GM13977 (cell line): ENCODE measurements around the gene TUBB4B.

ENCODE experiments used
- DNase-seq: peaks from one replicate; pipeline ENCODE4 v3.0.0; 2012; ENCODE audit warnings: low spot score
- CTCF ChIP-seq: IDR thresholded peaks from 2 replicates; pipeline ENCODE4 v1.5.1; 2012; ENCODE audit warnings: mild to moderate bottlenecking, control low read depth; ENCODE audit not compliant: insufficient read depth; ENCODE audit errors: extremely low read depth, missing control alignments
- in situ Hi-C: fragments of 300-500 bp; cut with MboI; formaldehyde crosslinking; loops from one replicate; pipeline ENCODE4 v1.12.0; 2022; ENCODE audit warnings: low sequenced_read_pairs, low pct_unique_long_range_greater_than_20kb, mixed read lengths, inconsistent platforms; ENCODE audit not compliant: unreplicated experiment

Gene TUBB4B

GRCh38 chr9:137221506-137222111 lies 19.5 kb upstream of the TUBB4B start:
- no peak for DNase-seq
- TF ChIP-seq CTCF: no peak
- in situ Hi-C loops: loop anchor here (10.0 kb wide), 1 partner anchor 97 kb away; no protein-coding TSS in a partner anchor

DNA sequence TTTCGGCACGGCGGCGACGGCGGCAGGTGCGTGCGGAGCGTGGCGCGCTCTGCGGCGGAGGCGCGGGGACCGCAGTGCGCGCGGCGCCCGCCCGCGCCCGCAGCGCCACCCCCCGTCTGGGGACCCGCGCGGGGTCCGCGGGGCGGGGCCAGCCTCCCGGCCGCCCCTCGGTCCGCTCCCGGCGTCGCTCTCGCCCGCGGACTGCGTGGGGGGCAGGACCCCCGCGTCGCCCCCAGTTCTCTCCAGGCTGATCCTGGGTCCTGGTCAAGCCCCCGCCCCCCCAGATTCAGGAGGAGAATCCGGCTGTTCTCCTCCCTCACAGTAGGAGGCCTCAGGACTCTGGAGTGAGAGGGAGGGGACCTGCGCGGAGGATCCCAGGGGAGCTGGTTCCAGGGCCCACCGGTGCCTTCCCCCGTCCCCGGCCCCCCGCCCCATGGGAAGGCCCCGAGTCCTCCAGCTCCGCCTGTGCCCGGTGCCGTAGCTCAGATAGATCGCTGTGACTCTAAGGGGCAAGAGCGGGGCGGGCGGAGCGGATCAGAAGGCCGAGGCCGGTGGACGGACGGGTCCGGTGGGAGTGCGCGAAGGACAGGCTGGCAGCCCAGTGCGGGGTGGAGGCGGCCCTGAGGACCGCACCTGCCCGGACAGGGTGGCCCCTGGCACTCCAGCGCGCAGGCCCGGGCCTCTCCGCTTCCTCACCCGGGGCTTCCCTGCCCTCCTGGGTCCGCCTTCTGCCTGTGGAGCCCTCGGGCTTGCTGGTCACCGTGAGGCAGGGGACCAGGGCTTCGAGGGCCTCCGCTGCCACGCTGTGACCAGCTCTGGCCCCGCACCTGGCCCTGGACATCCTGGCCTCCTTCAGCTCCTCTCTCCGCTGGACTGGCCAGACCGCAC lies 18.7 kb upstream of the TUBB4B start, which contains the start of gene RNF208:
Gene RNF208 (minus strand): TSS at position 51 of the 888 bp plus-strand sequence. CDS start 1,028 bp downstream, outside the sequence.
- in situ Hi-C loops: loop anchor here (10.0 kb wide), 1 partner anchor 98 kb away; no protein-coding TSS in a partner anchor
- no peak for DNase-seq
- TF ChIP-seq CTCF: no peak

DNA sequence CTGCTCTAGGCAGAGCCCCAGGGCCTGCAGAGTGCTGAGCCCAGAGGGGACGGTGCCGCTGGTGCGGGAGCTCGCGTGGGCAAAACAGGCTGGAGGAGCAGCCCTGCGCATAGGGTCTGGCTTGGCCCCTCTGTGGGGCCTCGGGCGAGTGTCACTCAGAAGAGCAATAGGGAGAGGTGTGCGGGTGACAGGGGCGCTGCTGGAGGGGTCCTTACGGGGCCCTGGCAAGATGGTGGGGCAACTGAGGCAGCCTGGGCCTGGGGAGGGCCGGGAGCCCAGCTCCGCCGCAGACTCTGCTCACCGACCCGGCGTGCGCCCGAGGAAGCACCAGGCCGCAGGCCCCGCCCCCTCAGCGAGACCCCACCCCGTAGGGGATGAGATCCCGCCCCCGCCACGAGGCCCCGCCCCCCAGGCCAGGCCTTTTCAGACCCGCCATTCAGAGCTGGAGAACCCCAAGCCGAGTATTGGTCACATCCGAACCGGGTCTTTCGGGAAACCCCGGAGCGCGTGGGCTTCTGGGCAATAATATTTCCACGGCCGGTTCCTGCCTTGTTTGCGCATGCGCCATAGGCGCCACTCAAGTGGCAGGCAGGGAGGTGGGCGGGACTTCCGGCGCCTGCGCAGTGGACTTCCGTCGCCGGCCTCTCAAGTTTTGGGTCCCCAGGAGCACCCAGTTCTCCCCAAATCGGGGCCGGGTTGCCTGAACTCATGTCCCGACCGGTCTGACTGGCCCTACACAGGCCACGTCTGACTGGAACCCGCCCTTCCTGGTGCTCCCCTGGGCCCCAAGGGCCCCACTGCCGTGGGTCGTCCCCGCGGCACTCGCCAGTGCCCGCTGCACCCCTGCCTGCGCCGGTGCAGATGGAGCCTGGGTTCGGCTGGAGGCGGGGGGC lies 17.8 kb upstream of the TUBB4B start:
- no peak for TF ChIP-seq CTCF
- in situ Hi-C loops: loop anchor here (10.0 kb wide), 1 partner anchor 99 kb away; no protein-coding TSS in a partner anchor
- peak; percentile 100 for DNase-seq

DNA sequence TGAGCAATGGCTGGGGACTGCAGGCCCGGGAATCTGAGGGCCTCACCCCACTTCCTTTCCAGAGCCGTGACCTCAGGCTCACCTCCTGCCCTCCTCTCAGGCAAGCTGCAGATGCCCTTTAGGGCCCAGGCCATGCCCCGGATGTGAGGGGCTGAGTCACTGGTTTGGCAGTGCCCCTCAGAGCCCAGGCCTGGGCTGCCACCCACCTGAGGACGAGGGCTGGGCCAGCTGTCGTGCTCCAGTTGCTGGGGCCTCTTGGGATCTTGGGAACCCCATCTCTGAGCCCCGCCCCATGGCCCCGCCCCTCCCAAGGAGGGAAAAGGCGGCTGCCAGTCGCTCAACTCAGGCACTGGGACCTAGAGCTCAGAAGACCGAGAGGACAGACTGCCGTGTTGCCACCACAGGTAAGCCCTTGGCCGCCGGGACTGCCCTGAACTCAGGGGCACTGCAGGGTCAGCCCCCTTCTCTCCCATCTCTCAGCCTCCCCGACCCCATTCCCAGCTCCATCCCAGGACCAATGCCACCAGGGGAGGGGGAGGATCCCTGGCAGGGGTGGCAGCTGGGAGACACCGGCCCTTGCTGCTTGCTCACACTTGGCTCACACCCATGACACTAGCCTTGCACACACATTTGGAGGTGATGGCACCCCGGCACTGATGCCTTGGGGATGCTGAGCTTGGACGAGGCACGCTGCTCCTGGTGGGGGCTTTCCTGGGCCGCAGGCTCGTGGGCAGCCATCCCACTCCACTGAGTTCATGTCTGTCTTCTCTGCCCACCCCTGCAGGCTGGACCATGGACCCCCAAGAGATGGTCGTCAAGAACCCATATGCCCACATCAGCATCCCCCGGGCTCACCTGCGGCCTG lies 16.0 kb upstream of the TUBB4B start, which contains the start of gene CYSRT1:
Gene CYSRT1 (plus strand): TSS at position 345 of the 865 bp plus-strand sequence. CDS start 448 bp downstream, at position 793.
- in situ Hi-C loops: loop anchor here (10.0 kb wide), 1 partner anchor 100 kb away; no protein-coding TSS in a partner anchor
- TF ChIP-seq CTCF: no peak
- no peak for DNase-seq

DNA sequence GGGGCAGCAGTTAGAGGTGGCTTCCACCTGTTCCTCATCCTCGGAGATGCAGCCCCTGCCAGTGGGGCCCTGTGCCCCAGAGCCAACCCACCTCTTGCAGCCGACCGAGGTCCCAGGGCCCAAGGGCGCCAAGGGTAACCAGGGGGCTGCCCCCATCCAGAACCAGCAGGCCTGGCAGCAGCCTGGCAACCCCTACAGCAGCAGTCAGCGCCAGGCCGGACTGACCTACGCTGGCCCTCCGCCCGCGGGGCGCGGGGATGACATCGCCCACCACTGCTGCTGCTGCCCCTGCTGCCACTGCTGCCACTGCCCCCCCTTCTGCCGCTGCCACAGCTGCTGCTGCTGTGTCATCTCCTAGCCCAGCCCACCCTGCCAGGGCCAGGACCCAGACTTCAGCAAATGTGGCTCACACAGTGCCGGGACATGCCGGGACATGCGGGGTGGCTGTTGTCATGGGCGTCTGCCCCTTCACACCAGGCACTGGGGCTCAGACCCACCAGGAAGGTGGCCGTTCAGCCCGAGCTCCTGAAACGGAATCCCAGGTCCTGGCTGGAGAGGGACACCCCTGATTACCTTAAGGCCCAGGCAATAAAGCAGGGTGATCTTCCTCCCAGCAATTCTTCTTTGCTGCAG lies 15.3 kb upstream of the TUBB4B start:
- in situ Hi-C loops: loop anchor here (10.0 kb wide), 1 partner anchor 101 kb away; no protein-coding TSS in a partner anchor
- no peak for TF ChIP-seq CTCF
- no peak for DNase-seq
